Smooth muscle cell (in vitro differentiated cells): ENCODE results near the gene FBXO17. TPM values are rescaled to one million over a fixed set of nuclear protein-coding genes. Genes with fewer than 3 reads are reported as not detected.

Source experiments
- DNase-seq: peaks from one replicate; lab custom pipeline; 2025; ENCODE audit not compliant: unreplicated experiment; lab: John Stamatoyannopoulos, UW
- H2AFZ ChIP-seq: fragments of 200-600 bp; sonication (generic); 2 replicates; pipeline ENCODE4 v1.6.0; 2016; ENCODE audit warnings: antibody characterized with exemption, low read depth, mild to moderate bottlenecking
- H3F3A ChIP-seq: fragments of 200-600 bp; sonication (generic); 2 replicates; pipeline ENCODE4 v1.6.0; 2017; ENCODE audit warnings: antibody characterized with exemption, low read depth
- H3K27ac ChIP-seq: fragments of 200-600 bp; sonication (generic); 2 replicates; pipeline ENCODE4 v1.5.1; 2016; ENCODE audit warnings: low read depth, mild to moderate bottlenecking
- H3K27me3 ChIP-seq: fragments of 200-600 bp; sonication (generic); 2 replicates; pipeline ENCODE4 v1.6.1; 2016; ENCODE audit warnings: low read depth, mild to moderate bottlenecking
- H3K36me3 ChIP-seq: fragments of 200-600 bp; sonication (generic); 2 replicates; pipeline ENCODE4 v1.5.1; 2016; ENCODE audit warnings: low read depth
- H3K4me1 ChIP-seq: fragments of 200-600 bp; sonication (generic); 2 replicates; pipeline ENCODE4 v1.5.1; 2016; ENCODE audit warnings: low read depth
- H3K4me2 ChIP-seq: fragments of 200-600 bp; sonication (generic); 2 replicates; pipeline ENCODE4 v1.6.0; 2016; ENCODE audit warnings: mild to moderate bottlenecking
- H3K4me3 ChIP-seq: fragments of 200-600 bp; sonication (generic); 2 replicates; pipeline ENCODE4 v1.5.1; 2016; ENCODE audit warnings: mild to moderate bottlenecking
- H3K79me2 ChIP-seq: fragments of 200-600 bp; sonication (generic); 2 replicates; pipeline ENCODE4 v1.6.0; 2016; ENCODE audit warnings: low read depth, mild to moderate bottlenecking
- H3K9ac ChIP-seq: fragments of 200-600 bp; sonication (generic); 2 replicates; pipeline ENCODE4 v1.6.0; 2016; ENCODE audit warnings: low read depth
- H3K9me3 ChIP-seq: fragments of 200-600 bp; sonication (generic); replicated peaks from 2 replicates; pipeline ENCODE4 v1.5.1; 2016; ENCODE audit warnings: low read depth
- H4K20me1 ChIP-seq: fragments of 200-600 bp; sonication (generic); 2 replicates; pipeline ENCODE4 v1.6.0; 2016; ENCODE audit warnings: low read depth
- CTCF ChIP-seq: fragments of 200-600 bp; sonication (generic); IDR thresholded peaks from 2 replicates; pipeline ENCODE4 v1.5.1; 2017; ENCODE audit warnings: borderline replicate concordance, mild to moderate bottlenecking, antibody characterized with exemption; ENCODE audit not compliant: insufficient read depth, poor library complexity, severe bottlenecking
- WGBS: methylation state at CpG from one replicate; pipeline ENCODE4 v1.1.7; 2016; ENCODE audit warnings: low lambda C conversion rate; 5-methylcytosine and 5-hydroxymethylcytosine counted together
- polyA plus RNA-seq: library from polyadenylated mRNA; unstranded; fragments of >200 nt; fragmentation: Nextera tagmentation; extraction: Ambion mirVana; gene quantifications from 2 replicates; pipeline ENCODE4 v1.2.1, GENCODE V29; 2016
- total RNA-seq: library from RNA; depleted of rRNA; stranded (reverse); fragments of >200 nt; gene quantifications from 2 replicates; pipeline ENCODE4 v1.2.3, GENCODE V29; 2014

The FBXO17 gene
- total and polyA plus RNA-seq, 2 experiments from 2014 or later, result 8.2 to 17.9 TPM

GRCh38 chr19:38920602-38921419 lies 54.7 kb downstream of the FBXO17 start:
- Histone ChIP-seq H3K4me1 (no peaks in the 10 kb centered on the region), H3K4me2 (no peak overlapping the region), H3F3A (no peaks in the 10 kb centered on the region), H3K4me3 (no peak overlapping the region), H4K20me1 (no peaks in the 10 kb centered on the region), H3K9ac (no peak overlapping the region), H3K9me3 (no peaks in the 10 kb centered on the region), H3K36me3 (no peaks in the 10 kb centered on the region), H3K27ac (no peak overlapping the region), H2AFZ (no peak overlapping the region), H3K79me2 (no peaks in the 10 kb centered on the region), H3K27me3 (no peaks in the 10 kb centered on the region)
- no peak for DNase-seq
- 87% methylated on average over 13 of the region's 14 CpGs for WGBS
- TF ChIP-seq CTCF, result no peak

- no peak overlapping the region for H3K27ac ChIP-seq
- H2AFZ ChIP-seq, result no peak overlapping the region
- H3K27me3 ChIP-seq, result no peaks in the 10 kb centered on the region
- TF ChIP-seq CTCF, result no peak
- DNase-seq, result no peak
- H3K79me2 ChIP-seq, result no peaks in the 10 kb centered on the region
- no peak overlapping the region for H3K9ac ChIP-seq
- no peaks in the 10 kb centered on the region for H3K36me3 ChIP-seq
- no peak overlapping the region for H3K4me2 ChIP-seq
- H3K9me3 ChIP-seq, result no peaks in the 10 kb centered on the region
- H3K4me1 ChIP-seq, result no peaks in the 10 kb centered on the region
- no peak overlapping the region for H3K4me3 ChIP-seq
- no peaks in the 10 kb centered on the region for H4K20me1 ChIP-seq
- no peaks in the 10 kb centered on the region for H3F3A ChIP-seq
- 90% methylated on average over 19 of the region's 21 CpGs for WGBS
These were observed 55.5 kb downstream of the FBXO17 start for GRCh38 chr19:38919837-38920601.

GRCh38 chr19:38918526-38918925 lies 57.0 kb downstream of the FBXO17 start:
- Histone ChIP-seq H3K4me3 (no peak overlapping the region), H4K20me1 (no peaks in the 10 kb centered on the region), H3F3A (no peaks in the 10 kb centered on the region), H3K9me3 (no peaks in the 10 kb centered on the region), H3K27me3 (no peaks in the 10 kb centered on the region), H3K79me2 (no peaks in the 10 kb centered on the region), H3K9ac (no peak overlapping the region), H3K36me3 (no peaks in the 10 kb centered on the region), H3K27ac (no peak overlapping the region), H2AFZ (no peak overlapping the region), H3K4me1 (no peaks in the 10 kb centered on the region), H3K4me2 (no peak overlapping the region)
- DNase-seq, result no peak
- 97% methylated on average over 10 of the region's 10 CpGs for WGBS
- TF ChIP-seq CTCF, result no peak
